Activated CD4-positive, alpha-beta T cell treated with anti-CD3 and anti-CD28 coated beads, Interleukin-2, amount 50 U/mL, for 24 hours (primary cell): Measurements from ENCODE around the gene NRGN.

ENCODE experiments used
- DNase-seq, 2 donors: peaks; one replicate each; pipeline ENCODE4 v3.0.0-alpha.2; 2020; ENCODE audit warnings: low read depth in 1 of 2, low spot score in 1 of 2

NRGN gene

DNA sequence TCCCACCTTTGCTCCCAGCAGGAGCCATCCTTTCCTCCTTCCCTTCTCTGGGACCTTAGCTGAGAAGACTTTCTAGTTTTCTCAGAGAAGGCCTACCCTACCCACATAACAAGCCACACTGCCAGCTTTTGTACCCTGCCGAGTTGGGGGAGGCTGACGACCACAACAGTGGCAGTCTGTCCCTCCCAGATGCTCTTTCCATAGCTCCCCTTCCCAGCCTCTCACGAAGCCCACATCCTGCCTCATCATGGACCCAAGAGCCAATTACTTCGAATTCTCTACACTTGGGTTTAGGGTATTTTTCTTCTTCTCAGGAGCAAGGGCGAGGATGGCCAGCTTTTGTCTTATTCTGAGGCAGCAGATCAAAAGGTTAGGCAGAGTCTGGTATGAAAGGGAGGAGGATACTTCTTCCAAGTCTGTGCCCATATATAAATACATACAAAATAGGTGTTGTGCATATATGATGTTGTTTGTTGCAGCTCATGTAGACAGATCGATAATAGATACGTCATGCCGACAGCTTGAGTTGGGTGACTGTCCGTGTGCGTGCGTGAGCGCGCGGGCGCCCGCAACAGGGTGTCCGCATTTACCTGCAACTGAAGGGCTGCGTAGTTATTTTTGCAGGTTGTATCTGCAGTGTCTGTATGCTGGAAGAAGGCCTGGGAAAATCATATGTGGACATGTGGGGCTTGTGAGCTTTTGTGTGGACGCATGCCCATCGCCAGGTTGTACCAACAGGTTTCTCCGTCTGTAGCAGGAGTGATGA, 846 bp upstream of the NRGN start:
- no peak for DNase-seq

- no peak for DNase-seq
Measured at GRCh38 chr11:124740277-124740882, 638 bp downstream of the NRGN start.

- DNase-seq = no peak
Measured at GRCh38 chr11:124742555-124742954, 2.8 kb downstream of the NRGN start.

- DNase-seq = no peak
Measured at GRCh38 chr11:124743050-124743449, 3.3 kb downstream of the NRGN start.

GRCh38 chr11:124745270-124745834, 5.6 kb downstream of the NRGN start:
- DNase-seq = no peak

DNA sequence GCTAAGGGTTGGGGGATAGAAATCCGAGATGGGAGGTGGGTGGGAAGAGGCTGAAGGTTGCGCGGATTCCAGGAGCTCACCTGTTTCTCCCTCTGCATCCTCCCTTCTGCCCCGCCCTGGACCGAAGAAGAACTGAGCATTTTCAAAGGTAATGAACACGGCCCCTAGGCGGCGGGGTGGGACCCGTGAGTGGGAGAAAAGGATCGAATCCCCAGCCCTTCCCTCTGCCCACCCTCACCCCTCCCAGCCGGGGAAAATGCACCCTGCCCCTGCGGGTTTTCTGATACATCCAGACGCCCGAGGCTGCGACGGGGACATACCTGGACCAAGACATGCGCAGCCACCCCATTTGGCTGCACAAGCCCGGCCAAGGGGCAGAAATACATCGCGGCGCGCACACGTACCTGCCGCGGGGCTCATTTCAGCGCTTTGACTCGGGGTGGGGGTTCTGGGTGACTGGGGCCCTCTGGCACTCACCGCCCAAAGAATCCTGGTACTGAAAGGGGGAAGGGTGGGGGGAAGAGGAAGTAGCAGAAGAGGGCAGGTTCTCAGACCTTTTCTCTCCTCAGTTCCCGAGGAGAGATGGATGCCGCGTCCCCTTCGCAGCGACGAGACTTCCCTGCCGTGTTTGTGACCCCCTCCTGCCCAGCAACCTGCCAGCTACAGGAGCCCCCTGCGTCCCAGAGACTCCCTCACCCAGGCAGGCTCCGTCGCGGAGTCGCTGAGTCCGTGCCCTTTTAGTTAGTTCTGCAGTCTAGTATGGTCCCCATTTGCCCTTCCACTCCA, 6.3 kb downstream of the NRGN start:
- DNase-seq = no peak

DNA sequence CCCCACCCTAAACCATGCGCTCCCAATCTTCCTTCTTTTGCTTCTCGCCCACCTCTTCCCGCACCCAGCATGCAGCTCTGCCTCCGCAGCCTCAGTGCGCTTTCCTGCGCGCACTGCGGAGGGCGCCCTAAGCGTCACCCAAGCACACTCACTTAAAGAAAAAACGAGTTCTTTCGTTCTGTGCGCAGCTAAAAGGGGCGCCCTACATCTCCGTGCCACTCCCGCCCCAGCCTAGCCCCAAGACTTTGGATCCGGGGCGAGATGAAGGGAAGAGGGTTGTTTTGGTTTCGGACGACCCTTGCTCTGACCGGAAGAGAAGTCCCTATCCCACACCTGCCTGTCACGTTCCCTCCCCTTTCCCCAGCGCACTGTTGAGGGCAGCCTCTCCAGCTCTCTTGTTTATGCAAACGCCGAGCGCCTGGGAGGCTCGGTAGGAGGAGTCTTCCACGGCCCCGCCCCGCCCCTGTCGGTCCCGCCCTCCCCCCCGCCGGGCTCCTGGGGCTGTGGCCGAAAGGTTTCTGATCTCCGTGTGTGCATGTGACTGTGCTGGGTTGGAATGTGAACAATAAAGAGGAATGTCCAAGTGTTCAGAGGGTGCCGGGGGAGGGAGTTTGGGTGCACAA, 7.0 kb downstream of the NRGN start:
- peak; percentile 59 to 64 for DNase-seq

- no peak for DNase-seq
Measured at GRCh38 chr11:124747406-124748099, 7.8 kb downstream of the NRGN start.

GRCh38 chr11:124748100-124748418, 8.3 kb downstream of the NRGN start:
- DNase-seq = no peak

- no peak for DNase-seq
Measured at GRCh38 chr11:124748481-124749343, 9.0 kb downstream of the NRGN start.

DNA sequence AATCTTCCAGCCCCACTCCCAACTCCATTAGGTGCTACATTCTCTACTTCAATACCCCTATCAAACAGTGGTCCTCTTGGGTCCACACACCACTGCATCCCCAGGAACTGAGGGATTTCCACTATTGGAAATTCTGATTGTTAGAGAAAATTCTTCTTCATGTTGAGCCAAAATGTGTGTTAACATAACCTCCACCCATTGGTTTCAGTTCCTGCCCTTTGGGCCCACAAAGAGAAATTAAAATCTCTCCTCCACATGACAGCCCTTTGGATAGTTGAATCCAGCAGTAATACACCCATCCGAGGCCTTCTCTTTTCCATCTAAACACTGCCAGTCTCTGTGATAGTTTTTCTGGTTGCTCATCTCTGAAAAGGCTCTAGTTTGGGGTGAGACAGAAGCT, 10.2 kb downstream of the NRGN start:
- DNase-seq = no peak

DNA sequence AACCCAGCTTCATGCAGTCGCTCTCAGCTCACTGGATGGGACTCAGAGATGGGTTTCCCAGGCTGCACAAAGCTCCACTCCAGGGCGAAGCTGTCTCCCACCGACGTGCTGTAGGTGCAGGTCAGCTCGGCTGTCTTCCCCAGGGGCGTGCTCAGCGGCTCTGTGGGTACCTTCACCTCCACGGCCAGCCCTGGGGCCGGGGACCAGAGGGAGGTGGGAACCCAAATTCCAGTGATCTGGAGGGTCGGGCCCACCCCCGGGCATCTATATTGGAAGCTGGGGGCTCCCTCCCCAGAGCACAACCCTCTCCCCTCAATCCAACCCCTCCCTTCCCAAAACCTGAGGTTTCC, 11.6 kb downstream of the NRGN start:
- DNase-seq = no peak

- no peak for DNase-seq
Measured at GRCh38 chr11:124751741-124752470, 12.2 kb downstream of the NRGN start, which contains the start of gene VSIG2. Gene VSIG2 (minus strand): TSS chr11:124752255. CDS start chr11:124752137, 118 bp downstream.

GRCh38 chr11:124752471-124753102, 12.8 kb downstream of the NRGN start:
- no peak for DNase-seq

DNA sequence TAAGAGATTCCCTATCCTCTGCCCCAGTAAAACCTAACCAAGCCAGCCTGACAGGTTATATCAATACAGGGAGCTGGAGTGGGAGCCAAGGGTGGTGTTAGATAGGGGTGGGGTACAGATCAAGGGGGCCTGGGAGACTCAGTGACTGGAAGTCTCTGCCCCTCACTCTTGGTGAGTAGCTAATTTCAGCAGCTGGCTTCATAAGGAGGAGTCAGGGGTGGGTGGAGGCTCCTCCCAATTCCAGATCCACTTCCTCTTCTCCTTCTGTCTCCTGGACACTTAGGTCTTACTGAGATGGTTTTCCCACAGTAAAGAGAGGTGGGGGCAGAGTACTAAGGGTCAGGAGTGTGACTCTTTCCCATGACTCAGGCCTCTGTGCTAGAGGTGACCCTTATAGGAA, 13.5 kb downstream of the NRGN start:
- no peak for DNase-seq

DNA sequence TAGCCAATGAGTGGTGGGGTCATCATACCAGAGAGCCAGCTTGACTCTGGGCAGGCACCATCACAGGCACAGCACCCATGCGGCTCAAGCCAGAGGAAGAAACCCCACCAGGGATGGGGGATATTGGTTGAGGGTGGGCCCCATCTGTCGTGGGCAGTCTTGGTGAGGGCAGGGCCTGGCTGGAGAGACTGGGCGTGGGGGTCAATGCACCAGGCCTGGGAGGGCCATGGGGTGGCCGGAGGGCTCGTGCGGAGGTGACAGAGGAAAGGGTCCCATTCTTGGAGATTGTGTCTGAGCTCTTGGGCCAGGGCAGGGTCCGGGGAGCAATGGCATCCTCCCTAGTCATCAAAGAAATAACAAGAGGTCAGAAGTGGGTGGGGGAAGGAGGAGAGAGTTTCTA, 13.9 kb downstream of the NRGN start:
- no peak for DNase-seq

GRCh38 chr11:124754309-124754708, 14.6 kb downstream of the NRGN start:
- no peak for DNase-seq

GRCh38 chr11:124754710-124755109, 15.0 kb downstream of the NRGN start:
- DNase-seq = no peak
